Stimulated activated effector memory CD8-positive, alpha-beta T cell treated with anti-CD3 and anti-CD28 coated beads, Interleukin-12 subunit alpha, Interleukin-12 subunit beta, amount 100 ng/mL, for 72 hours (primary cell): Measurements from ENCODE around the gene ARRDC3.

Source experiments
- ATAC-seq: fragments of 150-1000 bp; cut with Tn5 transposase; 2 replicates; pipeline ENCODE4 v1.10.0; 2021
- DNase-seq, 2 donors: peaks; one replicate each; pipeline ENCODE4 v3.0.0; 2021 to 2022; ENCODE audit warnings: low spot score in 2 of 2
- H3K27ac Mint-ChIP-seq: one replicate; pipeline ENCODE4 v1.8.0; 2022; ENCODE audit warnings: mild to moderate bottlenecking, mixed read lengths
- H3K36me3 Mint-ChIP-seq: one replicate; pipeline ENCODE4 v1.8.0; 2022; ENCODE audit warnings: mild to moderate bottlenecking, mixed read lengths
- H3K4me1 Mint-ChIP-seq: one replicate; pipeline ENCODE4 v1.8.0; 2022; ENCODE audit warnings: mixed read lengths
- H3K4me3 Mint-ChIP-seq: one replicate; pipeline ENCODE4 v1.8.0; 2022; ENCODE audit warnings: mild to moderate bottlenecking, mixed read lengths
- H3K9me3 Mint-ChIP-seq: one replicate; pipeline ENCODE4 v1.8.0; 2022; ENCODE audit warnings: mixed read lengths

Gene ARRDC3, protein sequence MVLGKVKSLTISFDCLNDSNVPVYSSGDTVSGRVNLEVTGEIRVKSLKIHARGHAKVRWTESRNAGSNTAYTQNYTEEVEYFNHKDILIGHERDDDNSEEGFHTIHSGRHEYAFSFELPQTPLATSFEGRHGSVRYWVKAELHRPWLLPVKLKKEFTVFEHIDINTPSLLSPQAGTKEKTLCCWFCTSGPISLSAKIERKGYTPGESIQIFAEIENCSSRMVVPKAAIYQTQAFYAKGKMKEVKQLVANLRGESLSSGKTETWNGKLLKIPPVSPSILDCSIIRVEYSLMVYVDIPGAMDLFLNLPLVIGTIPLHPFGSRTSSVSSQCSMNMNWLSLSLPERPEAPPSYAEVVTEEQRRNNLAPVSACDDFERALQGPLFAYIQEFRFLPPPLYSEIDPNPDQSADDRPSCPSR

DNA sequence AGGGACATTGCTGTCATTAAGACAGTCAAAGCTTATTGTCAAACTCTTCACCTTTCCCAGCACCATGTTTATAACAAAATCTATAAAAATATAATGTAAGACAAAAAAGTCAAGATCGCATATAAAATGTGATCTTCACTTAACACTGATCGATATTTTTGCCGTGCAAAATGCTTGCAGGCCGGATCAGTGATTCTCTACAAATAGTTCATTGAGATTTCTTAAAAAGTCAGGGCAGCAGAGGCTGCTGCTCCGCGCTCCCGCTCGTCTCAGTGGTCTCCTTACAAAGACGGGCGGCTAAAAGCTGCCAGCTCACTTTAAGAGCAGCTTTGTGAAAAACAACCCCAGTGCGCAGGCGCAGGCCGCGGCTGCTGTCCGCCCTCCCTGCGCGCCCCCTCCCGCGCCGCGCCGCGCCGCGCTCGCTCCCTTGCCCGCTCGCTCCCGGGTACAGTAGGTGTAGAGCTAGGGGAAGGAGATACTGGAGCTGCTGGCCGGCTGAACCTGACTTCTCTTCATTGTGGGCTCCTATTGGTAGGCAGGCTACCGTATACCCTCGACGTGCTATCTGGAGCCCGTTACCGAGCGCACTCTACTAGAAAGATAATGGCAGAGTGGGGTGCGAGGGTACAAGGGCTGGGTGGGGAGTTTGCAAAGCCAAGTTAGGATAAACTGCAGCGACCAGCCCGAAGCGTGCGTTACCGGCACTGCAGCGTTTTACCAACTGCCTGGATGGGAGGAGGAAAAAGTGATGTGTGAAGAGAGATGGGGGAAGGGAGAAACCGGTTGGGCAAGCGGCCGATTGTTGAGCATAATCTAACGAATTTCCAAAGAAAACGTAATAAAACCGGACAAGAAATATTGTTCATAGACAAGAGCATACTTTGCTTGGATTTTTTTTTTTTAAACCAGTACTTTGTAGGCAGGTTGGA, at the start of gene ARRDC3:
ARRDC3 (minus strand) TSS at position 291 of the 929 bp plus-strand sequence; CDS start at position 66, 225 bp downstream.
- peak; percentile 72 for ATAC-seq
- Mint-ChIP-seq H3K27ac (peak within 1 kb of the TSS; percentile 96), H3K9me3 (no peaks in the 10 kb centered on the region), H3K4me1 (peaks cover 18% of the 10 kb centered on the region), H3K36me3 (peaks cover 52% of the 10 kb centered on the region), H3K4me3 (peak within 1 kb of the TSS; percentile 96)
- DNase-seq, result peak; percentile 95 to 98

DNA sequence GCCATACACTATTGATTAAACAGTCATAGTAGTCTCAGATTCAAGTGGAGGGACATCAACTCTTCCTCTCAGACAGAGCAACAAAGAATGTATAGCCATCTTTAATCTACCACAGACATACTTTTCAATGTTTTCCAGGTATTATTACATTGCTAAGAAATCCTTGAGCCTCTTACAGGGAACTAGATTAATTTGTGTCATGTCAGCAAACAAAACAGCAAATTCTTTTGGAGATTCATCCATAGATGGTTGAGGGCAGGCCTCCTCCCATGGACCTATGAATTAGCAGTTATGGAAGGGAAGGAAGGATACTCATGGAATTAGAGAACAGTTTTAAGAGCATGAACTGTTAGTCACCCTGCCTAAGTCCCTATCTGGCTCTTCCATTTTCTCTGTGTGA, 47.8 kb upstream of the ARRDC3 start:
- Mint-ChIP-seq H3K9me3 (peaks cover 2% of the 10 kb centered on the region), H3K4me3 (no peak overlapping the region), H3K36me3 (no peaks in the 10 kb centered on the region), H3K4me1 (peaks cover 23% of the 10 kb centered on the region), H3K27ac (no peak overlapping the region)
- ATAC-seq, result no peak
- no peak for DNase-seq

DNA sequence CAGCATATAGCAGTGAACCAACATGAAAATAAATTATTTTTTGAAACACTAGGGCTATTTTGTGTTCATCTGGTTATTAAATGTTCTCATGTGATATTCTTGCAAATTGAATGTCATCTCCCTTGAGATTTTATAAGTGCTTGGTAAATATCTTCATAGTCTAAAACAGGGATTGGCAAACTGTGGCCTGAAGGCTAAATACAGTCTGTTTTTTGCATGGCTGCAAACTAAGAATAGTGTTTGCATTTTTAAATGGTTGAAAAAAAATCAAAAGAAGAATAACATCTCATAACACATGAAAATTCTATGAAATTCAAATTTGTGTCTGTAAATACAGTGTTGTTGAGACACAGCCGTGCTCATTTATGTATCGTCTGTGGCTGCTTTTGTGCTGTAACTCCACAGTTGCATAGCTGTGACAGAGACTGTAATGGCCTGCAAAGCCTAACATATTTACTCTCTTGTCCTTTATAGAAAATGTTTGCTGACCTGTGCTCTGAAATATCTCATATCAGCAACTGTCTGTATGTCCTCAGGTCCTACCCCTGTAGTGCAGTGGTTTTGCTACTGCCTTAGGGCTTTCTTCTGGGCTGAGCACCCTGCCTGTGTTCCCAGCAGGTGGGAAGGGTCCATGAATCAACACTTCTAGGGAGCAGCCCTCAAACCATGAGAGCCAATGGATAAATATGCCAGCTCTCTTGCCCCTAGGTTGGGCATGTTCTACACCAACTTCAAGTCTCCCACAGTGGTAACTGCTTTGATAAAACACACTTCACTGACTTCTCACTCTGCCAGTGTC, 41.7 kb upstream of the ARRDC3 start:
- DNase-seq, result no peak
- no peaks in the 10 kb centered on the region for H3K4me1 Mint-ChIP-seq
- no peak for ATAC-seq
- H3K36me3 Mint-ChIP-seq, result no peaks in the 10 kb centered on the region
- no peak overlapping the region for H3K4me3 Mint-ChIP-seq
- H3K9me3 Mint-ChIP-seq, result peaks cover 2% of the 10 kb centered on the region
- no peak overlapping the region for H3K27ac Mint-ChIP-seq

DNA sequence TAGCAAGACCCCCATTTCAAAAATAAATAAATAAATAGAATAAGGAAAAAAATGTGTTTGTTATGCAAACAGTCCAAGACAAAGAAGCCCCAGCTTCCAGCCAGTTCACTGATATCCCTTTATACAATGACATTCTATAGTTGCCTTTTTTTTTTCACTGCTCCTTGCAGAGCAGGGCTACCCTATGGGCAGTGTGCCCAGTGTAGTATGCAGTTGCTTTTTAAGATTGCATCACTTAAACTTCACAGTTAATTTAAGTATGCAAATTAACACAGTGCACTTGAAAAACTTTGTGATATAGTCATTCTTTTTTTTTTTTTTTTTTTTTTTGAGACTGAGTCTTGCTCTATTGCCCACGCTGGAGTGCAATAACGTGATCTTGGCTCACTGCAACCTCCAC, 40.8 kb upstream of the ARRDC3 start:
- ATAC-seq (no peak), DNase-seq (no peak)
- Mint-ChIP-seq H3K36me3 (no peaks in the 10 kb centered on the region), H3K4me3 (no peak overlapping the region), H3K27ac (no peak overlapping the region), H3K4me1 (no peaks in the 10 kb centered on the region), H3K9me3 (no peaks in the 10 kb centered on the region)

DNA sequence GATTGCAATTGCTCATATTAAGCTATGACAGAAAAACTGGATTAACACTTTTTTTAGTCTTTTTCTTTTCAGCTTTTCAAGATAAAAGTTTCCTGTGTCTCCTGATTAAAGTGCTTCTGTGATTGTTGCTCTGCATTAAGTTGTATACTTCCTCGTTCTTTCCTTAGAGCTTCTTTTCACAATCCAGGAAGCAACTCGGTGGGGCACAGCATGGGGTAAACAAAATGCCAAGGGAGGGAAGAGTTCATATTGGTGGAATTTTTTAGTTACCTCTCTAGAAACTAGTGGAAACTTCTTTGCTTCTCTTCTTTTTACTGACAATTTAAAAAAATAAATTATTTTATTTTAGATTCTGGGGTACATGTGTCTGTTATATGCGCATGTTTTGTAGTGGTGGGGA, 37.8 kb upstream of the ARRDC3 start:
- H3K9me3 Mint-ChIP-seq, result no peaks in the 10 kb centered on the region
- H3K27ac Mint-ChIP-seq, result no peak overlapping the region

DNA sequence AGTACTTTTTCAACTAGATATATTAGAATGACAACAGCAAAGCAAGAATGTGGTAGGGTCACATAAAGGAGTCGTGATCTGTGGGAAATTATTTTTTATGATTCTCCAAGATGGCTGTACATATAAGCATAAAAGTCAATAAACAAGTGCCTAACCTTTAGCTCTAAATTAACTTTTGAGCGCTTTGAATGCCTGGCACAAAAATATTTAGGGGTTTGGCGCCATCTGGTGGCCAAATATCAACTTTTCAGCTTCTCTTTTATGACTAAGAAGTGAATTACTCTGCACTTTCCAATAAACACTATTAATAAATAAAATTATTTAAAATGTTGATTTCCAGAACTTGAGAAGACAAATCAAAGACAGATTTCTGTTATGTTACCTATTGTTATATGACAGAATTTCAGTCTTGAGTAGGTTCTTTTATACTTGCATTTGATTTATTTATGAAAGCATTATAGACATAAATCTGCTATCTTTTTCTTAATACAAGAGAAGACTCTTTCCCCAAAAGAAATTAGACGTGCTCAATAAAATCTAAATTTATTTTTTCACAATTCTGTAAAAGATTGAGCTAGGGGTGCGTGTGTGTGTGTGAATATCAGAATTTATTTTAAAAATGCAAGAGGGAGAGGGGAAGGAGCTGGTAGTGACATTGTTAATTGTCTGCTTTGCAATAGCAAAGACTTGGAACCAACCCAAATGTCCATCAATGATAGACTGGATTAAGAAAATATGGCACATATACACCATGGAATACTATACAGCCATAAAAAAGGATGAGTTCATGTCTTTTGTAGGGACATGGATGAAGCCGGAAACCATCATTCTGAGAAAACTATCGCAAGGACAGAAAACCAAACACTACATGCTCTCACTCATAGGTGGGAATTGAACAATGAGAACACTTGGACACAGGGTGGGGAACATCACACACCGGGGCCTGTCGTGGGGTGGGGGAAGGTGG, 36.7 kb upstream of the ARRDC3 start:
- Mint-ChIP-seq H3K4me3 (no peak overlapping the region), H3K4me1 (peaks cover 7% of the 10 kb centered on the region), H3K36me3 (no peaks in the 10 kb centered on the region), H3K9me3 (no peaks in the 10 kb centered on the region), H3K27ac (no peak overlapping the region)
- ATAC-seq (peak; percentile 42), DNase-seq (peak; percentile 55 to 82)

More for the DNA sequence above, 37.8 kb upstream of the ARRDC3 start:
- Mint-ChIP-seq H3K4me1 (peaks cover 7% of the 10 kb centered on the region), H3K4me3 (no peak overlapping the region), H3K36me3 (no peaks in the 10 kb centered on the region)
- DNase-seq (no peak), ATAC-seq (no peak)

DNA sequence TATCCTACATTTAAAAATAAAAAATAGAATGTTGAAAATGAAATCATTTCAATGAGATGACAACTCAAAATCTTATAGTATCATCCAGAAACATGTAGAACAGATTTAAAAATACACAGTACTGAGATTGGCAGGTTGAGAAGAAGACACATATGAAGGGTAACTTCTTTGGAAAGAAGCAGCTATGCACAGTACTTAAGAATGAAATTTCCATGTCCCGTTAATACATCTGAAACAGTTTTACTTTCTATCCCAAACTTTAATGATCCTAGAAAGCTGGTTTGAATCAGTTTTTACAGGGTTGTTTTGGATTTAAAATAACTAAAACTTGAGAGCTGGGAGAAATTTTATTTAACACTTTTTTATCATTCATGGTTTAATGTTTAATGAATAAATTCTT, 36.0 kb upstream of the ARRDC3 start:
- Mint-ChIP-seq H3K27ac (no peak overlapping the region), H3K36me3 (no peaks in the 10 kb centered on the region), H3K9me3 (no peaks in the 10 kb centered on the region), H3K4me1 (peaks cover 7% of the 10 kb centered on the region), H3K4me3 (no peak overlapping the region)
- ATAC-seq (no peak), DNase-seq (no peak)

- DNase-seq, result no peak
- Mint-ChIP-seq H3K36me3 (no peaks in the 10 kb centered on the region), H3K4me3 (no peak overlapping the region), H3K4me1 (peaks cover 7% of the 10 kb centered on the region), H3K9me3 (no peaks in the 10 kb centered on the region), H3K27ac (peak overlapping the region; percentile 4)
- ATAC-seq, result no peak
Observed at GRCh38 chr5:91418158-91418557, 35.0 kb upstream of the ARRDC3 start.

DNA sequence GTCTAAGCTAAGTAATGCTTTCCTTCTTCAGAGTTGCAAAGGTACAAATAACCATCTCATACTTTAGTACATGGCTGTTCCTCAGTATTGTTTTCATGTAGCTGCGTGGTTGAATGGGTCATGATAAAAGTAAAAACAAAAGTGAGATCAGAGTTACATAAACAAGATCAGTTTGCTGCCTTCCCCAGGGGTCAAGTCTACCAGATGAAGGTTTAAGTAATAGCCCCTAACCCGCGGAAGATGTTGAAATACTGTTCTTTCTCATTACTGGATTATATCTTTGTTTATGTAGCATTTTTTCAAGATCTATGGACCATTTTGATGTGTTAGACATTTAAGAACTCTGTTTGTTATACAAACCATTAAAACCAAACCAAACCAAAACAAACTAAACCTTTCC, 34.1 kb upstream of the ARRDC3 start:
- H3K36me3 Mint-ChIP-seq, result no peaks in the 10 kb centered on the region
- ATAC-seq (no peak), DNase-seq (no peak)
- H3K4me1 Mint-ChIP-seq, result peaks cover 7% of the 10 kb centered on the region
- H3K27ac Mint-ChIP-seq, result peak overlapping the region; percentile 4
- H3K4me3 Mint-ChIP-seq, result no peak overlapping the region
- H3K9me3 Mint-ChIP-seq, result no peaks in the 10 kb centered on the region

- H3K27ac Mint-ChIP-seq, result no peak overlapping the region
- H3K4me3 Mint-ChIP-seq, result no peak overlapping the region
- no peaks in the 10 kb centered on the region for H3K36me3 Mint-ChIP-seq
- H3K4me1 Mint-ChIP-seq, result peaks cover 7% of the 10 kb centered on the region
- no peak for ATAC-seq
- DNase-seq, result no peak
- H3K9me3 Mint-ChIP-seq, result no peaks in the 10 kb centered on the region
Observed at GRCh38 chr5:91416491-91416890, 33.4 kb upstream of the ARRDC3 start.

DNA sequence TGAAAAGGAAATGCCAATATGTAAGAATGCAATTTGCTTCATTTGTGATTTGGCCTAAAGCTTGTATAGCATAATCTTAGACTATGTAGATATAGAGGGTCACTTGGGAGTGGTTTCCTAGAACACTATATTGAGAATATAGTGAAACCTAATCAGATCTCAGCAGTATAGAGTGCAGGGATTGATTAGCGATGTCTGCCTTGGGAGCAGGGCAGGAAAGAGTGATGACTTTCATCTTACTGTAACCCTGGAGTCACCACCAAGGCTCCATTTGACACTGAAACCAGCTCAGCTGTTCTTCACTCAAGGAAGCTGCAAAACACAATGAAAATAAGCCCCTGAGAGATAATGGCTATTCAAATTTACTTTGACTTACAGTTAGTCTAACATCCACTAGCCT, 26.2 kb upstream of the ARRDC3 start:
- Mint-ChIP-seq H3K9me3 (no peaks in the 10 kb centered on the region), H3K27ac (no peak overlapping the region), H3K36me3 (no peaks in the 10 kb centered on the region), H3K4me1 (no peaks in the 10 kb centered on the region), H3K4me3 (no peak overlapping the region)
- ATAC-seq (no peak), DNase-seq (no peak)

DNA sequence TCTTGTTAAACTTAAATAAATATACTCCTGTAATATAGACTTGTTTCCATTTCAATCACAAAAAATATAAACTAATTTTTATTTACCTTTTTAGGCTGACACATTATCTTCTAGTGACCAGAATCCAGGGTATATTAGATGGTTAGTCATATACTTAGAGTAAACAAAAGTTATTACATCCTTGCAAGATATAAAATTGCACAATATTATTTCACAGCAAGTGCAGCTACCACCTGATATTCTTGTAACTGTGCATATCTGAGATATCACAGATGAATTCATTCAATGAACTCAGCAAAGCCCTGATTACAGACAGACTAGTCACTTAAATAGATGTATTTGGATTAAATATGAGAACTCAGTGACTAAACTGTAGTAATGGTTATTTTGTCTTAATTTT, 25.6 kb upstream of the ARRDC3 start:
- DNase-seq, result no peak
- H3K36me3 Mint-ChIP-seq, result no peaks in the 10 kb centered on the region
- no peak overlapping the region for H3K27ac Mint-ChIP-seq
- no peaks in the 10 kb centered on the region for H3K4me1 Mint-ChIP-seq
- ATAC-seq, result no peak
- H3K4me3 Mint-ChIP-seq, result no peak overlapping the region
- no peaks in the 10 kb centered on the region for H3K9me3 Mint-ChIP-seq

GRCh38 chr5:91407204-91407603, 24.1 kb upstream of the ARRDC3 start:
- DNase-seq (no peak), ATAC-seq (no peak)
- Mint-ChIP-seq H3K4me3 (no peak overlapping the region), H3K4me1 (no peaks in the 10 kb centered on the region), H3K36me3 (no peaks in the 10 kb centered on the region), H3K9me3 (no peaks in the 10 kb centered on the region), H3K27ac (no peak overlapping the region)

GRCh38 chr5:91403438-91403837, 20.3 kb upstream of the ARRDC3 start:
- no peak for DNase-seq
- no peak overlapping the region for H3K4me3 Mint-ChIP-seq
- H3K27ac Mint-ChIP-seq, result no peak overlapping the region
- no peaks in the 10 kb centered on the region for H3K36me3 Mint-ChIP-seq
- H3K4me1 Mint-ChIP-seq, result no peaks in the 10 kb centered on the region
- H3K9me3 Mint-ChIP-seq, result no peaks in the 10 kb centered on the region
- no peak for ATAC-seq
